ENCODE measurements around the gene KLHL22.

The KLHL22 gene

GRCh38 chr22:20464912-20465758 lies 30.5 kb downstream of the KLHL22 start:
- TF ChIP-seq, protein P1, sequence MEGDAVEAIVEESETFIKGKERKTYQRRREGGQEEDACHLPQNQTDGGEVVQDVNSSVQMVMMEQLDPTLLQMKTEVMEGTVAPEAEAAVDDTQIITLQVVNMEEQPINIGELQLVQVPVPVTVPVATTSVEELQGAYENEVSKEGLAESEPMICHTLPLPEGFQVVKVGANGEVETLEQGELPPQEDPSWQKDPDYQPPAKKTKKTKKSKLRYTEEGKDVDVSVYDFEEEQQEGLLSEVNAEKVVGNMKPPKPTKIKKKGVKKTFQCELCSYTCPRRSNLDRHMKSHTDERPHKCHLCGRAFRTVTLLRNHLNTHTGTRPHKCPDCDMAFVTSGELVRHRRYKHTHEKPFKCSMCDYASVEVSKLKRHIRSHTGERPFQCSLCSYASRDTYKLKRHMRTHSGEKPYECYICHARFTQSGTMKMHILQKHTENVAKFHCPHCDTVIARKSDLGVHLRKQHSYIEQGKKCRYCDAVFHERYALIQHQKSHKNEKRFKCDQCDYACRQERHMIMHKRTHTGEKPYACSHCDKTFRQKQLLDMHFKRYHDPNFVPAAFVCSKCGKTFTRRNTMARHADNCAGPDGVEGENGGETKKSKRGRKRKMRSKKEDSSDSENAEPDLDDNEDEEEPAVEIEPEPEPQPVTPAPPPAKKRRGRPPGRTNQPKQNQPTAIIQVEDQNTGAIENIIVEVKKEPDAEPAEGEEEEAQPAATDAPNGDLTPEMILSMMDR (IDR thresholded peaks at IDR 0.05; ENCODE audit: insufficient read depth, low read depth, low read length, missing control alignments), result no peak
- no peak overlapping the region for H3K4me3 ChIP-seq (ENCODE audit: low read length)
- no peak for DNase-seq (ENCODE audit: low read depth)

- TF ChIP-seq, protein P1 (IDR thresholded peaks at IDR 0.05; ENCODE audit: insufficient read depth, low read depth, low read length, missing control alignments), result no peak
- DNase-seq (ENCODE audit: low read depth), result no peak
Measured at GRCh38 chr22:20464096-20464614, 31.4 kb downstream of the KLHL22 start.

GRCh38 chr22:20463324-20464095 lies 32.1 kb downstream of the KLHL22 start:
- no peak overlapping the region for H3K4me3 ChIP-seq (ENCODE audit: low read length)
- TF ChIP-seq, protein P1 (IDR thresholded peaks at IDR 0.05; ENCODE audit: insufficient read depth, low read depth, low read length, missing control alignments), result no peak
- no peak for DNase-seq (ENCODE audit: low read depth)

More at GRCh38 chr22:20464096-20464614, 31.4 kb downstream of the KLHL22 start:
- H3K4me3 ChIP-seq (ENCODE audit: low read length), result no peak overlapping the region

- DNase-seq (ENCODE audit: low read depth), result no peak
- TF ChIP-seq, protein P1 (IDR thresholded peaks at IDR 0.05; ENCODE audit: insufficient read depth, low read depth, low read length, missing control alignments), result no peak
- H3K4me3 ChIP-seq (ENCODE audit: low read length), result no peak overlapping the region
Measured at GRCh38 chr22:20459862-20460261, 35.7 kb downstream of the KLHL22 start.

- no peak for DNase-seq (ENCODE audit: low read depth)
- TF ChIP-seq, protein P1 (IDR thresholded peaks at IDR 0.05; ENCODE audit: insufficient read depth, low read depth, low read length, missing control alignments), result no peak
- no peak overlapping the region for H3K4me3 ChIP-seq (ENCODE audit: low read length)
Measured at GRCh38 chr22:20459152-20459542, 36.4 kb downstream of the KLHL22 start.

DNA sequence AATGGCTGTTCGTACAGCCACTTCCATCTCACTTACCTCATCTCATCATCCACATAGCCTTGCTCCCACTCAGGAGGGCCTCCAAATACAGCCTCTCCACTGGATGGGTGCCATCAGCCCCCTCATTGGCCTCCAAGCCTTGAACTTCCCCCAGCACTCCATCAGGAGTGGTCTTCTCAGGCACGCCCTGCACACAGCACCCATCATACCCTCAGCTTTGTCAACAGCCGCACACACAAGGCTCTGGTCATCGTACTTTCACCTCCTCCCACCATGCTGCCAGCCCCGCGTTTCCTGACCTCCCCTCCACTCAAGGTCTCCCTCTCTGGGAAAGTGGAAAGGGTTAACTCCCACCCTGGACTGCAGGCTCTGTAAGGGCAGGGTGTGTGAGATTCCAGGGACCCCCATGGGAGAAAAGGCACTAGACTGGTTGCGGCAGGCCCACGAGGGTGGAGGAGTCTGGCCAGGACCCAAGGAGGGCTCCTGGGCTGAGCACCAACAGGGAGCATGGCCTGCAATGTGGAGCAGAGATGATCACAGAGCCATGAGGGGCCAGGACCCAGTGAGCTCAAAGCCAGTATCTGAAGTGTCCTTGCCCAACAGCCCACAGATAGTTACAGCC lies 37.0 kb downstream of the KLHL22 start:
- TF ChIP-seq, protein P1 (IDR thresholded peaks at IDR 0.05; ENCODE audit: insufficient read depth, low read depth, low read length, missing control alignments), result no peak
- no peak overlapping the region for H3K4me3 ChIP-seq (ENCODE audit: low read length)
- no peak for DNase-seq (ENCODE audit: low read depth)
